A549 (cell line): ENCODE results near the gene FRMD4A.

Experiments
- CTCF ChIP-seq: fragments of >200 bp; sonication (Bioruptor Twin); formaldehyde crosslinking; IDR thresholded peaks from 3 replicates; pipeline ENCODE4 v1.5.1; 2016
- ESRRA ChIP-seq: fragments of 150-350 bp; IDR thresholded peaks from 2 replicates; pipeline ENCODE4 v1.6.1; 2014; ENCODE audit warnings: mild to moderate bottlenecking, low read length, borderline replicate concordance

DNA sequence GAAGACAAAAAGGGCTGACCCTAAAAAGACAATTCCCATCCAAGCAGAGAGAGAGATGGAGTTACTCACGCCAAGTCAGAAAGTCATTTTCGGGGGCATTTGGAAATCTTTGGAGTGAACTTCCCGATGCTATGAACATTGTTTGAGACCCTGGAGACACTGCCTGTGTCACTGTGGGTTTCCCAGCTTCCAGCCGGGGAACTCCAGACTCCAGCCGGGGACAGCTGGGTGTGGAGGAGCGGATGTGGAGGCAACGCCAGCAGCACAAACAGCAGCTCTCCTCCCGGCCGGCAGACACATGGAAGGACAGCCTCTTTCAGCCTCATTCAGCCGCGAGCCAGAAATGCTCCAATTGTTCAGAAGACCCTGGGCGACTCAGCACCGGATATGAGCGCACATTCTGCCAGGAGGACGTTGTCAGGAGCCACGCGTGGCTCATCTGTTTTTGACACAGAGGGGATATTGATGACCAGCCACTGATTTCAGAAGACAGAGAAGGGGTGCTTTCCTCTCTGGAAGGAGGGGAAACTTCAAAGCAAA is 646.4 kb downstream of the FRMD4A start:
- TF ChIP-seq CTCF (no peak), ESRRA (no peak)
